GM12873 (cell line): ENCODE measurements around the gene SFXN1.
A peak's percentile ranks its signal among the peaks of the same experiment; 100 is the strongest.

ENCODE experiments used
- CTCF ChIP-seq: IDR thresholded peaks from 2 replicates; pipeline ENCODE4 v1.5.1; 2012; ENCODE audit warnings: low read depth, mild to moderate bottlenecking, moderate library complexity, low read length, control low read depth; ENCODE audit not compliant: insufficient read depth; ENCODE audit errors: missing control alignments

Gene SFXN1, protein sequence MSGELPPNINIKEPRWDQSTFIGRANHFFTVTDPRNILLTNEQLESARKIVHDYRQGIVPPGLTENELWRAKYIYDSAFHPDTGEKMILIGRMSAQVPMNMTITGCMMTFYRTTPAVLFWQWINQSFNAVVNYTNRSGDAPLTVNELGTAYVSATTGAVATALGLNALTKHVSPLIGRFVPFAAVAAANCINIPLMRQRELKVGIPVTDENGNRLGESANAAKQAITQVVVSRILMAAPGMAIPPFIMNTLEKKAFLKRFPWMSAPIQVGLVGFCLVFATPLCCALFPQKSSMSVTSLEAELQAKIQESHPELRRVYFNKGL

DNA sequence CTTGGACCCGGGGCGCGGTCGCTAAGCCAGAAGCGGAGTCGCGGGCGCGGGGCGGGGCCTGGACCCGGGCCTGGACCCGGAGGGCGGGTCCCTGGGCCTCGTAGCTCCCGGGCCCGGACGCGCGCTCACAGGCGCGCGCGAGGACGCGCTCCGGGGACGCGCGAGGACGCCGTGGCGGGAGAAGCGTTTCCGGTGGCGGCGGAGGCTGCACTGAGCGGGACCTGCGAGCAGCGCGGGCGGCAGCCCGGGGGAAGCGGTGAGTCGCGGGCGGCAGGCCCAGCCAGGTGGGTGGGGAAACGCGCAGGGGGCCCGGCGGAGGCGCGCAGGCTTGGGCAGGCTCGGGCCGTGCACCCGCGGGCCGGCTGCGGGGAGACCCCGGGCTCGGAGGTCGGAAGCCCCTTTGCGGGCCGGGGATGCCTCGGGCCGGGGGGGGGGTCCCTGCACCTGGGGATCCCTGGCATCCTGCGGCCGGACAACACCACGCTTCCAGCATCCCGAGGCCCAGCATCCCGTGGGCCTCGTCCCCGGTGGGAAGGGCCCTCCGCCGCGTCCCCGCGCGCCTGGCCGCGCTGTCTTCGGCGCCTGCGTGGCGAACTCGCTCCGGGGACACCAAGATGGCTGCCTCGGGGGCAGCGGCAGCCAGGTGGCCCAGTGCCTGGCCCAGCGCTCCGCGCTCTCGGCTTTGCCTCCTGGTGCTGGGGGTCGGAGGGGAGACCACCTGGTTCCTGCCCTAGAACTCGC is at the start of gene SFXN1:
Gene SFXN1, plus strand, starts transcription at position 177 of the 741 bp plus-strand sequence. CDS start 13,544 bp downstream, outside the sequence.
- TF ChIP-seq CTCF = no peak

DNA sequence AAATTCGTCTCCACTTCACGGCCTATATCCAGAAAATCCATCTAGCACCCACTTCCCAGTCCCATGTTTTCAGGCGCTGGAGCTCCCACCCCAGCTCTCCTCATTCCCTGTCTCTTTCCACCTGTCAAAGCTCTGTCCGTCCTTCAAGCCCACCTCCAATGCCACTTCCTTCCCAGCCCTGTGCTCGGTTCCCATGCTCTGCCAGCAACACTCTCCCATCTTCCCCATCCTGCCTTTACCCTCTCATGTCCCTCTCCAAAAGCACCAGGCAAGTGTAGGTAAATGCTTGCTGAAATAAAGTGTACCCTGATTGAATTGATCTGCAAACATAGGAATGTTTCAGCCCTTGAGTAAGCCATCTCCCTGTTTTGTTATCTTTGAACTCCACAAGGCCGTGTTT is 43.6 kb upstream of the SFXN1 start:
- no peak for TF ChIP-seq CTCF

GRCh38 chr5:175436359-175436758 is 42.0 kb upstream of the SFXN1 start:
- TF ChIP-seq CTCF = no peak

DNA sequence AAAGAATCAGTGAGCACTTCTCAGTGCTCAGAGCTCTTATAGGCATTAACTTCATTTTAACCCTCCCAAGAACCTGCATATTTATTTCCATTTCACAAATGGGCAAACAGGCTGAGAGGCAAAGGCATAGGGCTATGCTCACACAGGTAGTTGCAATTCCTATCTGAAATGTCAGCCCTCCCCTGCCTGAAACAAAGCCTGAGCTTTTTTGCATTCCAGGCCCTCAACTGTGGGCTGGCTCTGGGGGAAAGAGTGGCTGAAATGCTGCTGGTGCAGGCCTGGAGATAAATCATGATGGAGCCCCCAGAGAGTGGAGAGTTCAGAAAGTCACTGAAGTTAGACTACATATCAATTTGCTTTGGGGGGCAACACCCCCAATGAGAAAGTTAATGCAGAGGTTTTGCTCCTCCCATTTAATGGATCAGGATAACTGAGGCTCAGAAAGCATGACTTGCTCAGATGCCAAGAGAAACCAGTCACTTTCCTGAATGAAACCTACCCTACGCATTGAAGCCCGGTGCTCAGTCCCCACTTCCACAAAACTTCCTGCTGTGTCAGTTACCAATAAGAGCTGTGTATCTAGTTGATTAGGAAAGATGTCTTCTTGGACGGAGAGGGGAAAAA is 40.0 kb upstream of the SFXN1 start:
- no peak for TF ChIP-seq CTCF

GRCh38 chr5:175443514-175444059 is 34.8 kb upstream of the SFXN1 start:
- no peak for TF ChIP-seq CTCF

DNA sequence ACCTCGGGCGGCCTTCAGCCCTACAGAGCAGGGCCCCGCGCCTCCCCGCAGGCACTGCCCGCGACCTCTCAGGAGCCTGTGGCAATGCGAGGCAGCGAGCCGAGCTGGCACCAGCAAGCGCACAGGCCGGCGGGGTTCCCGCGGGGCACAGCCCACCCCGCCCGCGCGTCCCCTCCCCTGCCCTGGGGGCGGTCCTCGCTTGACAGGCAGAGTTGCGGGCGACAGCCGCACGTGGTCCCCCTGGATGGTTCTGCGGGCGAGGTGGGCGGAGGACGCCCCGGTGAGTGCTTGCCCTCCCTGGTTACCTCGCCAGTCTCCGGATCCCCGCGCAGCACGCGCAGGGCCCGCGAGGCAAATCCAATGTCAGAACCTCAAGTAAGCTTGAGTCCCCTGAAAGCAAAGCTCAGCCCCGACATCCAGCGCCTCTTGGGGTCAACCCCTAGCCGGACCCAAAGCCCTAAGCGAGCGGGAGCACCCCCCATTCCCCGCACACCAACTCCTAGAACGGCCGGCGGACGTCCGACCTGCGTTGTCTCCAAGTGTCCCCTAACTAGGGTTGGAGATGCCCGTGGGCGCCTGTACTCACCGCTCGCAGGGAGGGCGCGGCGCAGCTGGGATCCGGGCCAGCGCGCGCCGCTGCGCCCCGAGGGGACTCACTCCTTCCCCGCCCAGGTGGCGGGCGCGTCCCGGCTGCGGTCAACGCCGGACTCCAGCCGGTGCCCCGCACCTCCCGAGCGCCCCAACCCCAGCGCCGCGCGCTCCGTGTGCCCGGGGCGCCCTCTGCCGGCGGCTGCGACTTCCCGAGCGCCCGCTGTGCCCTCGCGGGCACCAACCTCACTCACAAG is 34.1 kb upstream of the SFXN1 start, which contains the start of gene DRD1:
Gene DRD1, minus strand, starts transcription at position 123 of the 845 bp plus-strand sequence. CDS start 1,083 bp downstream, outside the sequence.
- TF ChIP-seq CTCF = peak; percentile 70
